H1 (cell line): ENCODE results near the gene VPS9D1.

ENCODE experiments used
- CBX8 ChIP-seq: fragments of 300-800, 300-1000 bp; sonication (generic); IDR thresholded peaks from 2 replicates; pipeline ENCODE4 v1.7.1; 2016; ENCODE audit warnings: low read depth, low read length, borderline replicate concordance
- CEBPB ChIP-seq: IDR thresholded peaks from 2 replicates; pipeline ENCODE4 v1.6.1; 2012; ENCODE audit warnings: low read depth, low read length
- EZH2 ChIP-seq: fragments of 200-600 bp; sonication (generic); IDR thresholded peaks from 2 replicates; pipeline ENCODE4 v1.7.1; 2012; ENCODE audit warnings: low read depth, mild to moderate bottlenecking, moderate library complexity, low read length, inconsistent platforms; ENCODE audit not compliant: severe bottlenecking
- JUND ChIP-seq: IDR thresholded peaks from 2 replicates; pipeline ENCODE4 v1.6.1; 2011; ENCODE audit warnings: mild to moderate bottlenecking, improper control_type of control experiment, low read length
- NRF1 ChIP-seq: IDR thresholded peaks from 2 replicates; pipeline ENCODE4 v1.6.1; 2011; ENCODE audit warnings: mild to moderate bottlenecking, low read depth, low read length, improper control_type of control experiment
- POLR2A ChIP-seq, 2 experiments: IDR thresholded peaks; 1 replicate in 1 of 2; 2 replicates in 1 of 2; pipeline ENCODE4 v1.6.1; 2011; ENCODE audit warnings: low read depth in 2 of 2, low read length in 2 of 2, mild to moderate bottlenecking in 2 of 2; ENCODE audit errors: control extremely low read depth in 1 of 2
- POLR2AphosphoS5 ChIP-seq: IDR thresholded peaks from 2 replicates; pipeline ENCODE4 v1.6.1; 2011; ENCODE audit warnings: low read depth, low read length
- RBBP5 ChIP-seq: IDR thresholded peaks from 2 replicates; pipeline ENCODE4 v1.7.1; 2012; ENCODE audit warnings: low read depth, mild to moderate bottlenecking, inconsistent platforms, low read length, moderate library complexity, borderline replicate concordance
- SP1 ChIP-seq: IDR thresholded peaks from 2 replicates; pipeline ENCODE4 v1.6.1; 2011; ENCODE audit warnings: low read depth, low read length
- TF ChIP-seq, protein P1 (sequence below), 3 experiments: IDR thresholded peaks; 1 replicate in 2 of 3; 2 replicates in 1 of 3; pipeline versions ENCODE4 v1.5.1 to v1.6.1; 2011; ENCODE audit warnings: low read length in 3 of 3, mild to moderate bottlenecking in 3 of 3, inconsistent platforms in 2 of 3, low read depth in 1 of 3, moderate library complexity in 1 of 3; ENCODE audit not compliant: insufficient read depth in 1 of 3; ENCODE audit errors: control extremely low read depth in 1 of 3
- TF ChIP-seq, protein P2 (sequence below): IDR thresholded peaks from 2 replicates; pipeline ENCODE4 v1.6.1; 2012; ENCODE audit warnings: inconsistent platforms
- TF ChIP-seq, protein P3 (sequence below): IDR thresholded peaks from 2 replicates; pipeline ENCODE4 v1.6.1; 2012; ENCODE audit warnings: inconsistent platforms

DNA sequence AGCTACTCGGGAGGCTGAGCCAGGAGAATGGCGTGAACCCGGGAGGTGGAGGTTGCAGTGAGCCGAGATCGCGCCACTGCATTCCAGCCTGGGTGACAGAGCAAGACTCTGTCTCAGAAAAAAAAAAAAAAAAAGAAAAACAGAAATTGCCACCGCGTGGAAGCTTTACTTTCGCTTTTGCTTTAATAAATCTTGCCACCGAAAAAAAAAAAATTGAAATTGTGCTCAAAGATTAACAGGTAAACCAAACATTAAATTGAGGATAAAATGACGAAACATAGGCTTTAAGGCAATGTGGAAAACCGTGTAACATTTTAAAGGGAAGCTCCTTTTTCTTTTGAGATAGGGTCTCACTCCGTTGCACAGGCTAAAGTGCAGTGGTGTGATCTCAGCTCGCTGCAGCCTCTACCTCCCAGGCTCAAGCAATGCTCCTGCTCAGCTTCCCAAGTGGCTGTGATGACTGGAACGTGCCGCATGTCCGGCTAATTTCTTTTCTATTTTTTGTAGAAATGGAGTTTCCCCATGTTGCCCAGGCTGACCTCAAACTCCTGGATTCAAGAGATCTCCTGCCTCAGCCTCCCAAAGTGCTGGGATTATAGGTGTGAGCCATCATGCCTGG lies 40.7 kb upstream of the VPS9D1 start:
- TF ChIP-seq, protein P1, sequence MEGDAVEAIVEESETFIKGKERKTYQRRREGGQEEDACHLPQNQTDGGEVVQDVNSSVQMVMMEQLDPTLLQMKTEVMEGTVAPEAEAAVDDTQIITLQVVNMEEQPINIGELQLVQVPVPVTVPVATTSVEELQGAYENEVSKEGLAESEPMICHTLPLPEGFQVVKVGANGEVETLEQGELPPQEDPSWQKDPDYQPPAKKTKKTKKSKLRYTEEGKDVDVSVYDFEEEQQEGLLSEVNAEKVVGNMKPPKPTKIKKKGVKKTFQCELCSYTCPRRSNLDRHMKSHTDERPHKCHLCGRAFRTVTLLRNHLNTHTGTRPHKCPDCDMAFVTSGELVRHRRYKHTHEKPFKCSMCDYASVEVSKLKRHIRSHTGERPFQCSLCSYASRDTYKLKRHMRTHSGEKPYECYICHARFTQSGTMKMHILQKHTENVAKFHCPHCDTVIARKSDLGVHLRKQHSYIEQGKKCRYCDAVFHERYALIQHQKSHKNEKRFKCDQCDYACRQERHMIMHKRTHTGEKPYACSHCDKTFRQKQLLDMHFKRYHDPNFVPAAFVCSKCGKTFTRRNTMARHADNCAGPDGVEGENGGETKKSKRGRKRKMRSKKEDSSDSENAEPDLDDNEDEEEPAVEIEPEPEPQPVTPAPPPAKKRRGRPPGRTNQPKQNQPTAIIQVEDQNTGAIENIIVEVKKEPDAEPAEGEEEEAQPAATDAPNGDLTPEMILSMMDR (IDR thresholded peaks at IDR 0.05; ENCODE audit: control extremely low read depth in 1 of 3, insufficient read depth in 1 of 3, low read depth in 1 of 3, low read length in 3 of 3), result no peak
- TF ChIP-seq POLR2AphosphoS5 (no peak), RBBP5 (no peak), SP1 (no peak), NRF1 (no peak), CBX8 (no peak), POLR2A (IDR thresholded peaks at IDR 0.05; ENCODE audit: control extremely low read depth in 1 of 2, low read depth in 2 of 2, low read length in 2 of 2) (no peak), JUND (no peak), CEBPB (no peak), EZH2 (no peak)
- TF ChIP-seq, protein P2, sequence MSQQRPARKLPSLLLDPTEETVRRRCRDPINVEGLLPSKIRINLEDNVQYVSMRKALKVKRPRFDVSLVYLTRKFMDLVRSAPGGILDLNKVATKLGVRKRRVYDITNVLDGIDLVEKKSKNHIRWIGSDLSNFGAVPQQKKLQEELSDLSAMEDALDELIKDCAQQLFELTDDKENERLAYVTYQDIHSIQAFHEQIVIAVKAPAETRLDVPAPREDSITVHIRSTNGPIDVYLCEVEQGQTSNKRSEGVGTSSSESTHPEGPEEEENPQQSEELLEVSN, result no peak
- TF ChIP-seq, protein P3, sequence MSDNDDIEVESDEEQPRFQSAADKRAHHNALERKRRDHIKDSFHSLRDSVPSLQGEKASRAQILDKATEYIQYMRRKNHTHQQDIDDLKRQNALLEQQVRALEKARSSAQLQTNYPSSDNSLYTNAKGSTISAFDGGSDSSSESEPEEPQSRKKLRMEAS, result no peak
